Urothelium cell line (cell line): ENCODE measurements around the gene MED13L.
"Not testable (repeated sequence)": the region's sequence is repeated elsewhere in the genome, so short reads cannot be mapped to it uniquely, and the experiment has no call there.

Source experiments
- DNase-seq: peaks from one replicate; pipeline ENCODE4 v3.0.0; 2011; ENCODE audit warnings: low spot score, mixed read lengths
- FAIRE-seq: peaks from 2 replicates; lab custom pipeline; 2011; peaks lifted over from hg19 to GRCh38; lab: Jason Lieb, UNC

MED13L gene

DNA sequence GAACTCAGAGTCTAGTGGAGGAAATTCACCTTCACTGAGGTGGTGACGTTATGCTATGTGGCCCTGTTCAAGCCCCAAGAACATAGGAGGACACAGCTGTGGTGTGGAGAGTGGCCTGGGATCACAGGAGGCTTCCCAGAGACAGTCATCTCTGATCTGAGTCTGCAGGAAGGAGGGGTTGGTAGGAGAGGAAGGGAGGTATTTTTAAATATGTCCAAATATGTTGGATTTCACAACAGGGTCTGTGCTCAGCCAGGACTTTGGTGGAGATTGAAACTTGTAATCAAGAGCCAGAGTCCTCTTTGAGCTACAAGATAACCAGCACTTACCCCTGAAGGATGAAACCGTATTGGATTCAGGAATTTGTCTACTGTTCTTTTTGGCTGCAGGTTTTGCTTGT is 26.4 kb upstream of the MED13L start:
- no peak for FAIRE-seq
- no peak for DNase-seq

DNA sequence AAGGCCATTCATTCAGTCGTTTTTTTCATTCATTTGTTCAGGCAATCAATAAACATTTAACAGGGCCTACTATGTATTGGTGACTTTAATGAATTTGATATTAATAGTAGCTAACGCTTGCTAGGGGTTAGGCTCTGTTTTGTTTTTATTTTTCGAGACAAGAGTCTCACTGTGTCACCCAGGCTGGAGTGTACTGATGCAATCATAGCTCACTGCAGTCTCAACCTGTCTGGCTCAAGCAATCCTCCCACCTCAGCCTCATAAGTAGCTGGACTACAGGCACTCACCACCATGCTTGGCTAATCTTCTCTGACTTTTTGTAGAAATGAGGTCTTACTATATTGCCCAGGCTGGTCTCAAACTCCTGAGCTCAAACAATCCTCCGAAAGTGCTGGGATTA is 25.6 kb upstream of the MED13L start:
- FAIRE-seq (no peak), DNase-seq (no peak)

DNA sequence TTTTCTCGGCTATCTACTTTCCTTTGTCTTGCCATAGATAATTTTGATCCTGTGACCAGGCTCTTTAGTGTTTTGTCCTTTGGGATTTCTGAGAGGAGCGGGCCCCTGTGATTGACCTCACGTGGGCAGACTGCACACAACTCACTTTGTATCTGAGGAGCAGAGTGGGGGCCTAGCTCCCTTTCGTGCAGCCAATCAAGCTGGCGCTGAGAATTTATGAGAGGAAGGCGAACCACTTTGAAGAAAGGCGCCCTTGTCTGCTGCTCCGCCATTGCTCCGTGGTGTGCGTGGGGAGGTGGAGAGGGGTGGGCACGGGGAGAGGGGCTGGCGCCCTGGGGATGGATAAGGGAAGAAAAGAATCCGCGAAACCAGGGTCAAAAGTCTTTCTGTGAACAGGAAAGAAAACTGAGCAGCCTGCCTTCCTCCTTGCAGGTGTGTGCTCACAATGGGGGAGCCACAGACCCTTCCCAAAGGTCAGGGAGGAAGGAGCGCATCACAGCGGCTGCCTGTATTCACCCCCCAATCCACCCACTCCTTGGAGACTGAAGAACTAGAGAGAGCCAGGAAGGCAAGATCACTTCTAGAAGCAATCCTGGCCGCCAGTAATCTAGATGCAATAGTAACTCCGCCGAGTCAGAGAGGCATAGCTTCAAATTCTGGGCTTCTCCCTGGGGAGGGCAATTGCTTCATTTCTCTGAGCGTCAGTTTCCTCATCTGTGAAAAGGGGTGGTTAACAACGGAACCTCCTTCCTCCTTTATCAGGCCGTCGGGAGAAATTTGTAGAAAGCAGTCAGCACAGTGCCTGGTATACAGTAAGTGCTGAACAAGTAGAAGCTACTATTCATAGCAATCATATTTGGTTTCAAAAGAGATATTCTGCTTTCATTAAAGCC is 24.9 kb upstream of the MED13L start:
- no peak for DNase-seq
- no peak for FAIRE-seq

DNA sequence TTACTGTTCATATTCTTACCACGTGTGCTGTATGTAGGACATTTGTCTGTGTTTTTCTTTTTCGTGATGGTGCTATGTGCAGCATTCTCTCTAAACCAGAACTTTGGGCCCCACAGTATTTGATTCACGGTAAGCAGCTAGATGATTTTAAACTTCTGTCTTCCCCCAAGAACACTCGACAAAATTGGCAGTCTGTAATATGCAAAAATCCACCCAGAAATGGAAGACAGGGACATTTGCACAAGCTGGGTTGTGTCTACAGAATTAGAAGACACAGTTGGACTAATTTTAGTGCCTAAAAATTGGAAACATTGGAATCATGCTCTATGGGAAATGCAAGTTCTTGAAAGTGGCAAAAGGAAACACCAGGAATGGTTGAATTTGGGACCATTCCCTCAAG is 24.1 kb upstream of the MED13L start:
- DNase-seq (no peak), FAIRE-seq (no peak)

DNA sequence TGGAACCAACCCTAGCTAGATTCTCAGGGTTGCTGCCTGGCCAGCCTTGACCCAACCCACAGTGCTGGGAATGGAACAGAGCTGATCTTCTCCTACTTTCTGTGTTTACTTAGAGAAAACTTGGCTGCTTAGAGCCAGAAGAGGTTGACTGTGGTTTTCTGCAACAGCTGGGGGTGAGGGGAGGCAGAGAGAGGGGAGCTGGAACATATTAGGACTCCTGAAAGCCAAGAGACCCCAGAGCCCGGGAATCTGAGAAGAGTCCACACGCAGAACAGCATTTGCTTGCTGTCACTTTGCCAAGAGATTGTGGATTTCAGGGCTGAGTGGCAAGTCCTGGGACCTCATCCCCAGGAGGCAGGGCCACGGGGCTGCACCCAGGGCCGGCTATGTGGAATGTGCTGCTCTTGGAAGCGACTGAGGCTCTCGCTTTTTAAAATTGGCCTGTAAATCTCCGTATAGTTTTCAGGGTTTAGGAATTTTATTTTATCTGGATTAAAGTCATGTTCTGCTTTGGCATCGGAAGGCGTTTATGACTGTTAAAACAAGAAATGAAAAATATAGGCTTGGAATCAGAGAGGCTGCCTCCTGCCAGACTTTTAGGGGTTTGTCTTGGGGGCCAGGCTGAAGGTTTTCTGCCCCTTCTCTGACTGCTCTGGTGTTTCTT is 22.3 kb upstream of the MED13L start:
- no peak for DNase-seq

DNA sequence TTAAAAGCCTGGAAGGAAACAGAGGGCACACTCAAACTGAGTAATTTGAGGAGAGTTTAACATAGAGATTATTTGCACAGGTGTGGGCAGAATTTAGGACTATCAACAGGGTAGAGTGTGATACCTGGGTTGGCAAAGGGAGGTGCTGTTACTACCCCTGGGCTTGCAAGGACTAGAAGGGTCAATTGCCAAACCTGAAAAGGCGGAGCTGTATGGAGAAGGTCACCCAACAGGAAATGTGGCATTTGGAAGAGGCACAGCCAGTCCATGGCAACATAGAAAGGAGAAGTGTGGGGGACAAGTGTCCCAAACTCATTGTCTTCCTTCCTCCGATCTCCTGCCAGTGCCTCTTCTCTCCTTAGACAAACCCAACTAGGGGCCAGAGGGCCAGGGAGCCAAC is 21.6 kb upstream of the MED13L start:
- DNase-seq (no peak), FAIRE-seq (no peak)

More for the DNA sequence above, 22.3 kb upstream of the MED13L start:
- FAIRE-seq = no peak

DNA sequence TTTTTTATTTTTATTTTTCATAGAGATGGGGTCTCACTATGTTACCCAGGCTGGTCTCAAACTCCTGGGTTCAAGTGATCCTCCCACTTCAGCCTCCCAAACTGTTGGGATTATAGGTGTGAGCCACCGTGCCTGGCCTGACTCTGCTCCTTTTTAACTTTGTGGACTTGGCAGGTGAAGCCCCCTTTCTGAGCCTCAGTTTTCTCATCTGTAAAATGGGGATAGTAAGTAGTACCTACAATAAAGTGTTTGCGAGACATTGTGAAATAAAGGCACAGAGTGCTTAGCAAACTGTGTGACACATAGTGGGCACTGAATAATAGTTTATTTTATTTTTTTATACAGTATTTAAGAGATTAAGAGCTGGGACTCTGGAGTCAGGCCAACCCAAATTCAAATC is 21.1 kb upstream of the MED13L start:
- DNase-seq (no peak), FAIRE-seq (no peak)

DNA sequence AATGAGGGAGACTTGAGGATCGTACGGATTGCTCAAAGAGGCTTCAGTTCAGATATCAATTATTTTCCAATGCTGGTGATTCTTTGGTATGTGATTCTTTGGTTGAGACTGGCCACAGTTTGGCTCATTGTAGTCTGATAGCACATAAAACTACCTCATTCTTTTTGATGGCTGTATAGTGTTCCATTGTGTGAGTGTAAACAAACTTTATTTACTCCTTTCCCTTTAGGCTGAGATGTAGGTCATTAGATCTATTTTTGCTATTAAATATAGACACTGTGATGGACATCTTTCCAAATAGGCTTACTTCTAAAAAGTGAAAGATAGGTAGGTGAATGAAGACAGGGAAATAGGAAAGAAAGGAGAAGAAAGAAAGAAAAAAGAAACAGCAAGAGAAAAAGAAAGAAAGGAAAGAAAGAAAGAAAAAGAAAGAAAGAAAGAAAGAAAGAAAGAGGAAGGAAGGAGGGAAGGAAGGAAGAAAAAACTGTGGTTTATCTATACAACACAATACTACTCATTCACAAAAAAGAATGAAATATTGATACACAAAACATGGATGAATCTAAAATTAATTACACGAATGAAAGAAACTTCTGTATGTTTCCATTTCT is 19.8 kb upstream of the MED13L start:
- FAIRE-seq = no peak
- DNase-seq = no peak

DNA sequence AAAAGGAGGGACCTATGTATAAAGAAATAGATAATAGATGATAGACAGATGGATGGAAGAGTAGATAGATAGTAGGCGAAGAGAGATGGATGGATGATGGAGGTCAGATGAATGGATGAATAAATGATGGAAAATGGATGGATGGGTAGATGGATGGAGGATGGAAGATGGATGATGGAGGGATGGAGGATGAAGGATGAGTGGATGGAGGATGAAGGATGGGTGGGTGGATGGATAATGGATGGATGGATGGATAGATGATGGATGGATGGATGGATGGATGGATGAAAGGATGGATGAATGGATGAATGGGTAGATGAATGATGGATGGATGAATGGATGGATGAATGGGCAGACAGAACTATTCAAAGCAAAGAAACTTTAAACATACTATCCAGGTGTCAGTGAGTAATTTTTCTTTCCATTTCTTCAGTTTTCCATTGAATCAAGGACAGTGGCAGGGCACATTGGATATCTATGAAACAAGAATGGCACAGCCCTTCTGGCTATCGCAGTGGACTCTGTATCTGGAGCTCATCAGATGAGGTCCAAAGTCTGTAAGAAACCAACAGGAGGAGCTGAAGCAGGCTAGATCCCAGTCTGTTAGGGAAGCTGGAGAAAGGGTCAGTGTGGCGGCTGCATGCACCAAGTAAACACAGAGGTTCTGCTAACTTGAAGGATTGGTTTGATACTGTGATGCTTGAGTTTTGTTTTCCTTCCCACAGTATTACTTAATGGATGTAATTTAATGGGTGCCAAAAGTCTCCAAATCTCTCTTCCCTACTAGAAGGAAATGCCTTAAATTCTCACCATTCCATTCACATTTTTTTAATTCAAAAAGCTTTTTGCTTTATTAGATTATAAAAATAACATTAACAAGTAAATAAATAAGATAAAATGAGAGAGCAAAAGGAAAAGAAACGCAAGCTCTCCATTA is 18.1 kb upstream of the MED13L start:
- no peak for DNase-seq
- FAIRE-seq = no peak

DNA sequence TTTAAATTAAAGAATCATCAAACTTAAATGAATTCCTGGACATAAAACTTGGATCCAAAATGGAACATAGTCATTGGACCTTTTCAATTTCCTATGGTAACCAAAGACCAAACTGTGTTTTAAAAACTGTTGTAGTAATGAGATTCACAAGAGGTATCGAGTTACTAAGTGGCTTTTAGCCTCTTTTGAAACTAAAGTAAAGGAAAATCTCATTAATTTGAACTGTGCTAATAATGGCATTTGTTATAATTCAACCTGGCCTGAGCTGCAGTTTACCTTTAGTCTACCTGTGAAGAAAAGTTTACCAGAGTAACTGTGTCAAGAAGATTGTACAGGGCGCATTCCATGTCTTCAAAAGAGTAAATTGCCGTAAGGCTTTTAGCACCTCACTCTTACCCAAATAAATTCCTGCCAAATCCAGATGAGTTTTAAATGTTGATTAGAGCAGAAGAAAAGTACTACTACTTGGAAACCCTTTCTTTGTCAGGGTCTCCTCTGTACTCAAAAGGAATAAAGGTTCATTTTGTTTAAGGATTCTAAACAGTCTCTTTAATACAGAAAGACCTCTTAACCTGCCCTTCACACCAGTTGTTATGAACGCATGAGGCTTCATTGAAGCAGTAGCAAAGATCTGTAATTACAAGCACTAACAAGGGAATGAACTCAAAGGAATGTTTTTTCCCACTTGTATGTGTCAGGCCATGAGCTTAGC is 17.1 kb upstream of the MED13L start:
- DNase-seq (no peak), FAIRE-seq (no peak)

DNA sequence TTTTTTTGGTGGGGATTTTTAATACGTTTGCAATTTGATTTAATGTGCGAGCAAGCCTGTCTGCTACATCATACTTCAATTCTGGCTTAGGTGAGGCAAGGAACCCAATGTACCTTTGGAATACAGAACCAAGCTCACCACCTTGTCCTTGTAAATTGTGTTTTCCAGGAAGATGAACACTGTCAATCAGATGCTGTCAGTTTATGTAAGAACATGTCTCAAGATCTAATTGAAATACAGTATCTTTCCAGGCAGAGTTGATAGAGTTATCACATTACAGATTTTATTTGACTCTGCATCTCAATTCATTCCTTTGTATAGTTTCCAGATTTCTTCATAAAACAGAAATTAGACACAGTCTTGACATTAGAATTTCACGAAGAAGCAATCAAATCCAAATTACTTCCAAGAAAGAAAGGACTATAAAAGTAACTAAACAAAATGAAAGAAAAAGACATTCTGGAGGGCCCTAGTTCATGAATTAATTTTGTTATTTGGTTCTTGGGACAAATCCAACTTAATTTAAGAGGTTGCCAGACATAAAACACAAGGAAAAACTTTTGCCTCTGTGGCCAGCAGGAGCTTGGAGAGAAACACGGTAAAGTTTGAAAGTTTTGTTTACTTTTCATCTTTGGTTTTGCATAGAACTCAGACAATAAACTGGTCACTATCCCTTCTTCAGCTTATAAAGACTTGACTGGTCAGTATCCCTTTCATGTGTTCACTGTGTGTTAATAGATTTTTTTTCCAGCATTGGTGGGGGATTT is 16.4 kb upstream of the MED13L start:
- FAIRE-seq = no peak
- no peak for DNase-seq

DNA sequence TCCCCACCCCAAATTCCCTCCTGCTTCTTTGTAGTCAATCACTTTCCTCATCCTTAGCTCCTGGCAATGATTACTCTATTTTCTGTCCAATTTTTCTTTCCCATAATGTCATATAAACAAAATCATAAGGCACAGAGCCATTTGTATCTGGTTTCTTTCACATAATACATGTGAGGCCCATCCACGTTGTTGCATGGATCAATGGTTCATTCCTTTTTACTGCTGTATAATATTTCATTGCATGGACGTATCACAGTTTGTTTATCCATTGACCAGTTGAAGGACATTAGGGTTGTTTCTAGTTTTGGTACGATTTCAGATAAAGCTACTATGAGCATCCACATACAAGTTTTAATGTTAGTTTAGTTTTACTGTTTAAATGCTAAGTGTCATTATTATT is 13.7 kb upstream of the MED13L start:
- FAIRE-seq = no peak
- no peak for DNase-seq

DNA sequence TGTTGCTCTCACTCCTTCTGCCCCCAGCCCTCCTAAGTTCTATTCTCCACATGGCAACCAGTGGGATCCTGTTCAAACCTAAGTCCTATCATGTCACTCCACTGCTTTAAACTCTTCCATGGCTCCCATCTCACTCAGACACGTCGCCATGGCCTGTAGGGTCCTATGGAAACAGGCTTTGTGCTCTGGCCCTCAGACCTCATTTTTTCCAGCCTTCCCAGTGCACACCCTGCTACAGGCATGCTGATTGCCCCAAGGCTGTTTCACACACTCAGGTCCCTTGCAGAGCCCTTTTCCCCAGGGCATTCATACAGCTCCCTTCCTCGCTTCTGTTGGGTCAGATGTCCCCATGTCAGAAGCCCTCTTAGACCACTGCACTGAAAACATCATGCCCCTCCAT is 11.2 kb upstream of the MED13L start:
- FAIRE-seq = no peak

DNA sequence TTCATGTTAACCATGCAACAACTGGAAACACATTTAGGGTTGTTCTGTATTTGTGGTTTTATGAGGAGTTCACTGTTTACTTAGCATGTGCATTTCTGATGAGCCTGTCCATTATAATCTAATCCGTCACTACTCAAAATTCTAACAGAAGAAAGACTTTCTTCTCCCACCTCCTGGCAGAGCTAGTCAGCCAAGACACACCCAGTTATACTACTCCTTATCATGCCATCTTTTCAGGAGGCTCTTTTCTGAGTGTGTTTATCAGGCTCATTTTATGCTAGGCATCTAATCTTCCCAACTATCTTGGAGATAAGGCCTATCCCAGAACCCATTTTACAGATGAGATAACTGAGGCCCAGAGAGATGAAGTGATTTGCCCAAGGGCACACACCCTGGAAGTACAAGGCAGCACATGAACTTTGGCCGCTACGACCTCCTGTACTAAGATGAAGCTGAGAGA is 10.4 kb upstream of the MED13L start:
- DNase-seq (no peak), FAIRE-seq (no peak)

More for the DNA sequence above, 11.2 kb upstream of the MED13L start:
- DNase-seq = no peak

DNA sequence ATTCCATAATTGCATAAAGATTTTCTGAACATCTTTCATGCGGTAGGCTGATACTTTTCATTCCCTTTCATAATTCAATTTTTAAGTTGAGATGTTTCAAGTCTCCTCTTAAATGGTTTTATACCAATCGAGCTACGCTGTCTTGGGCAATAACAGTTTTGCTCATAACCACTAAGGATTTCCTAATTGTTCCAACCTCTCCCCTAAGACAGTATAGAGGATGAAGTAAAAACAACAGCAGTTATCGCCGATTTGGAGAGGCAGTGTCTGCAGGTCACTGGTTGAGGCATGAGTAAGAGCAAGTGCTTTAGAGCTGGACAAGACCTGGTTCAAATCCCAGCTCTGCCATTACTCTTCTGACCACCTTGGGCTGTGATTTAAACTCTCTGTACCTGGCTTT is 6.9 kb upstream of the MED13L start:
- no peak for FAIRE-seq
- DNase-seq = no peak

DNA sequence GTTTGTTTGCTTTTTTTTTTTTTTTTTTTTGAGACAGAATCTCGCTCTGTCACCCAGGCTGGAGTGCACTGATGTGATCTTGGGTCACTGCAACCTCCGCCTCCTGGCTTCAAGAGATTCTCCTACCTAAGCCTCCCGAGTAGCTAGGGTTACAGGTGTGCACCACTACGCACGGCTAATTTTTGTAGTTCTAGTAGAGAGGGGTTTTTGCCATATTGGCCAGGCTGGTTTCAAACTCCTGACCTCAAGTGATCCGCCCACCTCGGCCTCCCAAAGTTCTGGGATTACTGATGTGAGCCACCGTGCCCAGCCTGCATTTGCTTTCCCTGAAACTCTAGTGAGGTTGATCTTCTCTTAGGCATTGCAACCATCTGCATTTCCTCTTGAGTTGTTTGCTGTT is 6.4 kb upstream of the MED13L start:
- DNase-seq, FAIRE-seq: not testable (repeated sequence)

DNA sequence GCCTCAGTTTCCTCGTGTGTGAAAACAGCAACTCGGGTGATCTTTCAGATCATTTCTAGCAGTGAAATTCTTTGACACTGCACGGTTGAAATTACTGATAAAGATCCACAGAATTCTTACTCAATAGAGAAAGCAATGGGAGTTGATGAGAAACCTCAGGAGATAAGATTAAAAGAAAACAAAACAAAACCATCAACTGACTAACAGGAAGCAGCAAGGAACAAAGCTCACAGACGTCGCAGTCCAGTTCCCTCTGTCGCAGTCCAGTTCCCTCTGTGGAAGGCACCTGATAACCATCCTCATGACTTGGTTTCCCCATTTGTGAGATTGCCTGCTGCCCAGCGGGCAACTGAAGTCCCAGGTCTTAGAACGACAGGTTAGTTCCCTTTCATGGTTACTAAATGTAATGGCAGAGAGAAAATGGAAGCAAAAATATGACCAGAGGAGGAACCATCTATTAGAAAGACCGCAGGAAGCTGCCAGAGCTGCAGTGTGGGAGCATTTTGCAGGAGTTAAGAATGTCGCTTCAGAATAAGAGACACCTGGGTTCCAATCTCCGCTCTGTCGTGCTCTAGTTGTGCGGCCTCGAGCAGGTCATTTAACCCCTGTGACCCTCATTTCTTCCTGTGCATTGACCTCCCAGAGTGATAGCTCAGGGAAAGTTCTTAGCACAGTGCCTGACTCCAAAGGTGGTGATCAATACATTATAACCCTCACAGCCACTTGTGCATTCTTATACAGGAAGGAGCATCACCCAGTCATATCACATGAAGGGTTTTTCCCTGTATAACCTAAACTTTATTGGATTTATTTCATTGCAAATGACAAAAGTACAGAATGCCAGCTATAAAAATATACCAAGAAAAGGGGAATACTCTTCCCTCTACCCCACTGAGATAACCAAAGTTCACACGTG is 5.1 kb upstream of the MED13L start:
- no peak for FAIRE-seq
- no peak for DNase-seq

DNA sequence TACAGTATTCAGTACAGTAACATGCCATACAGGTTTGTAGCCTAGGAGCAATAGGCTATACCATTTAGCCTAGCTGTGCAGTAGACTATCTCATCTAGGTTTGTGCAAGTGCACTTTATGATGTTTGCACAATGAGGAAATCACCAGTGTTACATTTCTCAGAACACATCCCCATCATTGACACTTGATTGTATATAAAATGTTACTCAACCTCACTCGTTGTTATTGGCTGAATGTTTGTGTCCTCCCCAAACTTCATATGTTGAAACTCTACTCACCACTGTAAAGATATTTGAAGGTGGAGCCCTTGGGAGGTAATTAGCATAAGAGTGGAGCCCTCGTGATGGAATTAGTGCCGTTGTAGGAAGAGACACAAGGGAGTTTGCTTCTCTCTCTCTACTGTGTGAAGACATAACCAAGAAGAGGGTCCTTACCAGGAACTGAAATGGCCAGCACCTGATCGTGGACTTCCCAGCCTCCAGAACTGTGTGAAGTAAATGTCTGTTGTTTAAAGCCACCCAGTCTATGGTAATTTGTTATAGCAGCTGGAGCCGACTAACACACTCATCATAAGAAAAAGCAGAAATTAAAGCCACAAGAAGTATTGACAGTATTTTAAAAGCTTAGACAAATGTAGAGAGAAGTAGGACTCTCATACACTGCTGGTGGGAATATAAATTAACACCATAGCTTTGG is 3.2 kb upstream of the MED13L start:
- FAIRE-seq (no peak), DNase-seq (no peak)
